ENCODE results near the gene GPX2.
A peak's percentile ranks its signal among the peaks of the same experiment; 100 is the strongest.

The GPX2 gene

GRCh38 chr14:64915029-64915424 is 27.5 kb downstream of the GPX2 start:
- no peak for TF ChIP-seq CTCF (IDR thresholded peaks at IDR 0.05)

- no peak for TF ChIP-seq CTCF (IDR thresholded peaks at IDR 0.05)
Measured at GRCh38 chr14:64914237-64915028, 28.1 kb downstream of the GPX2 start, which contains the start of gene CHURC1. Gene CHURC1 (plus strand): TSS chr14:64914455. CDS start chr14:64914496, 41 bp downstream.

GRCh38 chr14:64912261-64912660 is 30.3 kb downstream of the GPX2 start:
- TF ChIP-seq CTCF (IDR thresholded peaks at IDR 0.05) = no peak

- peak; percentile 78 for TF ChIP-seq CTCF (IDR thresholded peaks at IDR 0.05)
Measured at GRCh38 chr14:64910847-64911495, 31.6 kb downstream of the GPX2 start.

- no peak for TF ChIP-seq CTCF (IDR thresholded peaks at IDR 0.05)
Measured at GRCh38 chr14:64906022-64906421, 36.5 kb downstream of the GPX2 start.

- no peak for TF ChIP-seq CTCF (IDR thresholded peaks at IDR 0.05)
Measured at GRCh38 chr14:64899958-64900357, 42.6 kb downstream of the GPX2 start.

GRCh38 chr14:64891839-64892375 is 50.6 kb downstream of the GPX2 start:
- peak; percentile 68 for TF ChIP-seq CTCF (IDR thresholded peaks at IDR 0.05)
